ENCODE results near the gene RAB8B. TPM values are rescaled to one million over a fixed set of nuclear protein-coding genes. Genes with fewer than 3 reads are reported as not detected.

Gene RAB8B
- total RNA-seq, 2 donors from 2014 or later = 21.9 to 28.8 TPM

DNA sequence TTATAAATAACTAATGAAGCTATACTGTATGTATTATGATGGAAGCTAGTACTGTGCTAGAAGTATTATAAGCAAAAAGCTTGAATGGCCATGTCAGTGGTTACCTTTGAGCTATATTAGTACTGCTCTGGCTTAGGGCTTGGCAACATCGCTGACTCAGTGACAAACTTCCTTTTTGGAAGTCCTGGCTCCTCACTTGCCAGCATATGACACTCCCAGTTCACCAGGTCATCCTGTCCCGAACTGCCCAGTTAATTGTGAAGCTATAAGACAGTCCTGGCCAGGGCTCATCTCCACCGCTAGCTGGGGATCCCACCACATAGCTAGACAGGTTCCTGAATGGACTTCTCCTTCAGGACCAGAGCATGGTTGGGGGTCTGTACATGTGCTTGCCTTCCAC, 31.9 kb downstream of the RAB8B start:
- peaks cover 16% of the 10 kb centered on the region for H3K4me1 Mint-ChIP-seq
- TF ChIP-seq, protein P1, sequence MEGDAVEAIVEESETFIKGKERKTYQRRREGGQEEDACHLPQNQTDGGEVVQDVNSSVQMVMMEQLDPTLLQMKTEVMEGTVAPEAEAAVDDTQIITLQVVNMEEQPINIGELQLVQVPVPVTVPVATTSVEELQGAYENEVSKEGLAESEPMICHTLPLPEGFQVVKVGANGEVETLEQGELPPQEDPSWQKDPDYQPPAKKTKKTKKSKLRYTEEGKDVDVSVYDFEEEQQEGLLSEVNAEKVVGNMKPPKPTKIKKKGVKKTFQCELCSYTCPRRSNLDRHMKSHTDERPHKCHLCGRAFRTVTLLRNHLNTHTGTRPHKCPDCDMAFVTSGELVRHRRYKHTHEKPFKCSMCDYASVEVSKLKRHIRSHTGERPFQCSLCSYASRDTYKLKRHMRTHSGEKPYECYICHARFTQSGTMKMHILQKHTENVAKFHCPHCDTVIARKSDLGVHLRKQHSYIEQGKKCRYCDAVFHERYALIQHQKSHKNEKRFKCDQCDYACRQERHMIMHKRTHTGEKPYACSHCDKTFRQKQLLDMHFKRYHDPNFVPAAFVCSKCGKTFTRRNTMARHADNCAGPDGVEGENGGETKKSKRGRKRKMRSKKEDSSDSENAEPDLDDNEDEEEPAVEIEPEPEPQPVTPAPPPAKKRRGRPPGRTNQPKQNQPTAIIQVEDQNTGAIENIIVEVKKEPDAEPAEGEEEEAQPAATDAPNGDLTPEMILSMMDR (conservative IDR thresholded peaks at IDR 0.05) = no peak

DNA sequence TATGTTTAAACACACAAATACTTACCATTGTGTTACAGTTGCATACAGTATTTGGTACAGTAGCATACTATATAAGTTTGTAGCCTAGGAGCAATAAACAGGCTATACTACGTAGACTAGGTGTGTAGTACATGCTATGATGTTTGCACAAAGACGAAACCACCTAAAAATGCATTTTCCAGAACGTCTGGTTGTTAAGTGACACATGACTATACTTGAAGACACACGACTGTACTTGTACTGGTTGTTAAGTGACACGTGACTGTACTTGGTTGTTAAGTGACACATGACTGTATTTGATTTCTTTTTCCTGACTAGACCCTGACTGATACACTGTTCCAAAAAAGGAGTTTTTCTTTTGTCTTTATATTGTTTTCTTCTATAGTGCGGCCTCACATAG, 34.1 kb downstream of the RAB8B start:
- Mint-ChIP-seq H3K27ac (no peak overlapping the region), H3K9me3 (no peaks in the 10 kb centered on the region), H3K27me3 (ENCODE audit: insufficient read depth) (no peaks in the 10 kb centered on the region), H3K4me3 (no peak overlapping the region), H3K4me1 (peaks cover 18% of the 10 kb centered on the region), H3K36me3 (ENCODE audit: low read depth) (no peaks in the 10 kb centered on the region)
- no peak overlapping the region for H3K27ac ChIP-seq (ENCODE audit: low read depth, low read length)
- no peaks in the 10 kb centered on the region for H3K36me3 ChIP-seq (ENCODE audit: control insufficient read depth, insufficient read depth, low read length)
- no peaks in the 10 kb centered on the region for H3K4me1 ChIP-seq (ENCODE audit: control insufficient read depth, insufficient read depth, low read length)
- TF ChIP-seq, protein P1 (conservative IDR thresholded peaks at IDR 0.05) = no peak
- no peak overlapping the region for H3K4me3 ChIP-seq (ENCODE audit: low read length)
- H3K27me3 ChIP-seq (ENCODE audit: control insufficient read depth, insufficient read depth, low read length, poor library complexity, severe bottlenecking) = no peaks in the 10 kb centered on the region
- H3K9ac ChIP-seq (ENCODE audit: extremely low read depth, low read length, poor library complexity, severe bottlenecking) = no peak overlapping the region
- 80 to 82% methylated on average over 5 of the region's 6 CpGs for WGBS, 2 experiments (ENCODE audit: insufficient coverage in 1 of 2, insufficient read length in 1 of 2)
- no peak for DNase-seq
- H3K9me3 ChIP-seq (ENCODE audit: control insufficient read depth, low read length) = no peaks in the 10 kb centered on the region

More for the DNA sequence above, 31.9 kb downstream of the RAB8B start:
- Histone ChIP-seq H3K9ac (ENCODE audit: extremely low read depth, low read length, poor library complexity, severe bottlenecking) (no peak overlapping the region), H3K4me1 (ENCODE audit: control insufficient read depth, insufficient read depth, low read length) (no peaks in the 10 kb centered on the region), H3K27ac (ENCODE audit: low read depth, low read length) (no peak overlapping the region), H3K9me3 (ENCODE audit: control insufficient read depth, low read length) (no peaks in the 10 kb centered on the region), H3K27me3 (ENCODE audit: control insufficient read depth, insufficient read depth, low read length, poor library complexity, severe bottlenecking) (no peaks in the 10 kb centered on the region), H3K4me3 (ENCODE audit: low read length) (no peak overlapping the region), H3K36me3 (ENCODE audit: control insufficient read depth, insufficient read depth, low read length) (no peaks in the 10 kb centered on the region)
- Mint-ChIP-seq H3K9me3 (no peaks in the 10 kb centered on the region), H3K36me3 (ENCODE audit: low read depth) (no peaks in the 10 kb centered on the region), H3K4me3 (no peak overlapping the region), H3K27me3 (ENCODE audit: insufficient read depth) (no peaks in the 10 kb centered on the region), H3K27ac (no peak overlapping the region)
- 96 to 97% methylated on average over 3 of the region's 3 CpGs for WGBS, 2 experiments (ENCODE audit: insufficient coverage in 1 of 2, insufficient read length in 1 of 2)
- no peak for DNase-seq

DNA sequence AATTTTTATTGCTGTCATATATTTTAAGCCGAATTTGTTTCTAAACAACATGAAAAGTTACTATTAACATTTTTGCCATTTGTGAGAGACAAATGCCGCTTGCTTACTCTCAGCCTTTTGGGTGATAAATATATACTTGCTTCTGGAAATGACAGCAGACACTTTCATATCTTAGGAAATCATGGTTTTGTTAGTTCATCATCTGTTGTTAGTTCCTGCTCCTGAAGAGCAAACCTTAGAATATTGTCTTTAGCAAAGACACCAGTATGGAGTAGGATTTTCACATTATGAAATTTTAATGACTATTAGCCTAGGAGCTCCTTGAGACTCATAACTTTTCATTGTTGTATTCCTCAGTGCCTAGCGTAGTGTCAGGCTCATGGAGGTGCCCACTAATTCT, 36.0 kb downstream of the RAB8B start:
- no peak overlapping the region for H3K27ac Mint-ChIP-seq
- no peaks in the 10 kb centered on the region for H3K27me3 Mint-ChIP-seq (ENCODE audit: insufficient read depth)
- H3K27ac ChIP-seq (ENCODE audit: low read depth, low read length) = no peak overlapping the region
- TF ChIP-seq, protein P1 (conservative IDR thresholded peaks at IDR 0.05) = no peak
- H3K4me3 ChIP-seq (ENCODE audit: low read length) = no peak overlapping the region
- H3K9ac ChIP-seq (ENCODE audit: extremely low read depth, low read length, poor library complexity, severe bottlenecking) = no peak overlapping the region
- H3K4me1 ChIP-seq (ENCODE audit: control insufficient read depth, insufficient read depth, low read length) = no peaks in the 10 kb centered on the region
- H3K36me3 Mint-ChIP-seq (ENCODE audit: low read depth) = no peaks in the 10 kb centered on the region
- H3K9me3 ChIP-seq (ENCODE audit: control insufficient read depth, low read length) = no peaks in the 10 kb centered on the region
- no peaks in the 10 kb centered on the region for H3K36me3 ChIP-seq (ENCODE audit: control insufficient read depth, insufficient read depth, low read length)
- DNase-seq = no peak
- H3K4me1 Mint-ChIP-seq = peaks cover 15% of the 10 kb centered on the region
- no peaks in the 10 kb centered on the region for H3K9me3 Mint-ChIP-seq
- H3K27me3 ChIP-seq (ENCODE audit: control insufficient read depth, insufficient read depth, low read length, poor library complexity, severe bottlenecking) = no peaks in the 10 kb centered on the region
- H3K4me3 Mint-ChIP-seq = no peak overlapping the region
- WGBS, 2 experiments (ENCODE audit: insufficient coverage in 1 of 2, insufficient read length in 1 of 2) = 83 to 100% methylated on average over 1 to 3 of the region's 3 CpGs
